GM19035 (cell line): ENCODE results near the gene NEU2.

Experiments used
- ATAC-seq: cut with Tn5 transposase; IDR thresholded peaks from one replicate; pipeline ENCODE4 v1.9.1; 2021; ENCODE audit not compliant: unreplicated experiment

NEU2 gene

DNA sequence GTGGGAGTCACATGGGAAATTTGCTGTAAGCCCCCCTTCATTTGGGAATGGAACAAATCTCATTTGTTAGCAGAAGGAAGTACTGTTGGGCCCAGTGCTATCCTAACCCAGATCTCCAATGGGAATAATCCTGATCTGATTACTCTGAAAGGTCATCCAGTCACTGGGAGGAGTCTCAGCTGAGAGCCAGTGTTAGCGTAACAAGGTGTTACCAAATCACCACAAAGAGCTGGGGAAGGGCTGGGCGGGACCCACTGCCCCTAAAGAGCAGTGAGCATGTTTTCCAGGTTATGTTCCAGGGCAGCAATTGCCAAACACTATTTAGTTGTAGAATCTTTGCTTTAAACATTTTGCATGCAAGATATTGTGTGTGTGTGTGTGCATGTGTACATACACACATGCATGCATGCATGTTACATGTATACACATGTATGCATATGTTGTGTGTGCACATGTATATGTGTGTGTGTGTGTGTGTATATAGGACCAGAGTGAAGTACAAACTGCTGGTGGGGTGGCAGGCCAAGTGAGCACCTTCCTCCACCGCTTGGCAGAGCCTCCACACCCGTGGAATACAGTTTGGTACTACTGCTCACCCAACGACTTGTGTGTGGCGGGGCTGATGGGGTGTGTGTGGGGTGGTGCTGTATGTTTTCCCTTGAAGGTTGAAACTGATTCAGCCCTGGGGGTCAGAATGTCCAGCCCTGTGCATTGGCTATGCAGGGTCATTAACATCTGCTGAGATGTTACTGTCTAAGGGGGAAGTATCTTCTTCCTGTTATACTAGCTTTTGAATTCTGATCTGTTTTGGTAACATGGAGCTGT lies 42.9 kb downstream of the NEU2 start:
- peak; percentile 25 for ATAC-seq

DNA sequence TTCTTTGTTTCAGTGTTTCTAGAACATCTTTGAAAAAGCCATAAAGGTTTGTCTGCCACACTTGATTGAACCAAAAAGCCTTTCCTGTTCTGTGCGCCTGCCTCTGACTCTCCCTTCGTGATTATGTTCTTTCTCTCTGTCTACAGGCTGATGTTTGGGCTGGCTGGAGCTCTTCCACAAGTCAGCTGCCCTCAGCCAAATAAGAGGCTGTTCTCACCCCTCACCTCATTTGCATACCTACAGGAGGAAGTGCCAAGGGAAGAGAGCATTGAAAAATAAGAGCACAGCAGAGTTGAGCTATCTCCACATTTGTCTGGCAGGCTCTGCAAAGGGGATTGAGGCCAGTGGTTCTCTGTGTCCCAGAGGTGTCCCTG lies 43.5 kb downstream of the NEU2 start:
- peak; percentile 46 for ATAC-seq

DNA sequence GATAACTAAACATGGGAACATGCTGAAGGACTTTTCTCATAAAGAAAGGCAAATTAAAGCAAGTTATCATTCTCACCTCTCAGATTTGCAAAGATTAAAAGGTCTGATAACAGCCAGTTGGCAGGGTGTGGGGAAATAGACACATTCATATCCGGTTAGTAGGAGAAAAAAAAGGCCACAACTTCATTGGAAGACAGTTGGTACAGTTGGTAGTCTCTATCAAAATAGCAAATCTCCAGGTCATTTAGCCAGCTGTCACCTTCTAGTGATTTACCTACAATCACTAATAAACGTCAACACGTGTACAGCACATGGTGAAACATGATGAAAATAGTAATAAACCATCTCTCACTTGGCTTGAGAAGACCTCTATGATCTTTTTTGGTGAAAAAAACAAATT lies 44.3 kb downstream of the NEU2 start:
- ATAC-seq: no peak

DNA sequence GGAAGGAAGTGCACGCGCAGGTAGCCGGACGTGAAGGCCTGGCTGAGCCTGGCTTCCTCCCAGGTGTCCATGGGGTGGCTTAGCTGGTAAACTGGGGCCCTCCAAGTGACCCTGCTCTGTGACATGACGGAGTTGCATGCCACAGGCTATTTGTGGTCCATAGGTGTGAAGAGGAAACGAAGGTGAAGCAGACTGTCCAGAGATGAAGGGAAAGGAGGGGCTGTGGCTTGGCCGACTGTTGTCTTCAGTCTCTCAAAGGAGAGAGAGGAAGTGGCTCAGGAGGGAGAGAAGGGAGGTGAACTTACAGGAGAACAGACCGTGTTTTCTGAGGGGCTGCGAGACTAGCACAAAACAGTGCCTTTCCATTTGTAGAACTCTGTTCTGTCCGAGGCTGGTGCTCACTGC lies 47.0 kb downstream of the NEU2 start:
- ATAC-seq: peak; percentile 40

DNA sequence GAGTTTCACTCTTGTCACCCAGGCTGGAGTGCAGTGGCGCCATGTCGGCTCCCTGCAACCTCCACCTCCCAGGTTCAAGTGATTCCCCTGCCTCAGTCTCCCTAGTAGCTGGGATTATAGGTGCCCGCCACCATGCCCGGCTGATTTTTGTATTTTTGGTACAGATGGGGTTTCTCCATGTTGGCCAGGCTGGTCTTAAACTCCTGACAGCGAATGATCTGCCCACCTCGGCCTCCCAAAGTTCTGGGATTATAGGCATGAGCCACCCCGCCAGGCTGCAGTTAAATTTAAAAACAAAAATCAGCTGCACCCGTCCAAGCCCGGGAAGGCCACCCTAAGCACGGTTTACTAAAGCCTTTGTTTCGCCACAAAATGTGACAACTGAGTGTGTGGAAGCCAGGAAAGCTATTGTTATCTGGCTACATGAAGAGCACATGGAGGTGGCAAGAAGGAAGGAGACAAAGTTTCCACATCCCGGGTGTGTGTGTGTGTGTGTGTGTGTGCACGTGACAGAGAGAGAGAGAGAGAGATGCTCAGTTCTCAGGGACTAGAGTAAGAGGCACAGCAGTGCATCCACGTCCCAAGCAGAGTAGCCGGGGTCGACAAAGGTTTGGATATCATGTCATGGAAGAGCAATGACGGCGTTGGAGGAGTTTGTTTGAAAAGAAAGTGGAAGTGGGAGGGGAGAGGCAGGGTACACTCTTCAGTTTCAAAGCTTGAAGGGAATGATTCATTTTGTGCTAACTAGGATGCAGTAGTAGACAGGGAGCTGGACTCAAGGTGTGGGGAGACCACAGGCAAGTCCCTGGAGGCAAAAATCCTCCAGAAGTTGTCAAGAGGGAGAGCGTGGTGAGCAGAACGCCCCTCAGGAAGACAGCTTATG lies 47.7 kb downstream of the NEU2 start:
- ATAC-seq: no peak

DNA sequence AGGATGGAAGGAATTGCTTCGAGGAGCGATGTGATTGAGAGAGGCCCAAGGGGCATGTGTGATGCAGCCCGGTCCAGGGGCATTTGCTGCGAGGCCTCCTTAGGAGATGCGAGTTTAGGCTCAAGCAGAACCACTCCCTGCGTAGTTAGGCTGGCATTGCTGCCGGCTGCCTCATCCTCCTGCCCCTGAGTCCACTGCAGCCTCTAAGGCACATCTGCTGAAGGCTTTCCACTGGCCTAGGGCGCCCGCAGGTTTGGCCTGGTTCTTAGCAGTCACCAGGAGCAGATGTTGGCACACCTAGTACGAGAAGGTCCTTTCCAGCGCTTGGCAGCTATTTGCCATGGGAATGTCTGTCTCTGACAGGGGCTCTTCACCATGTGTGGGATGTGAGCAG lies 48.4 kb downstream of the NEU2 start:
- ATAC-seq: no peak

DNA sequence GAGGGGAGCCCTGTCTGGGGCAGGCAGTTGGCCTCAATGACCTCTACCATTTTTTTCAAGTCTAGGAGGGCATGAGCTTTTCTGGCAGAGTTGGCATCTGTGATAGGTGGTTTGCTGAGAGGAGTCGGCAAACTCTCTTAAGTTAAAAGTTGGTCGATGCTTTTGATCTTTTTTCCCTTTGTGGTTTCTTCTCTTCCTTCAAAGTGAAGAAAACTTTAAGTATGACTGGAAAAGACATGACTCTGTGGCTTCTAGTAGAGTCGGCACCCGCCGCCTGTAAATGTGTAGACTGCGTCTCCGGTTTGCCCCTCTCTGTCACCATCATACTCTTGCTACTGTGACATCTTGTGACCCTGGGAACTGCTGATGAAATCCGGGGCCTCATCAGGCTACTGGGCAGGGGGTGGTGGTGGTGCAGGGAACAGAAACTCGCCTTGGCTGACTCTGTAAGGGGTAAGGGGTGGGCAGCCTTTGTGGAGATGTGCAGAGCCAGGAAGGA lies 48.8 kb downstream of the NEU2 start:
- ATAC-seq: no peak

DNA sequence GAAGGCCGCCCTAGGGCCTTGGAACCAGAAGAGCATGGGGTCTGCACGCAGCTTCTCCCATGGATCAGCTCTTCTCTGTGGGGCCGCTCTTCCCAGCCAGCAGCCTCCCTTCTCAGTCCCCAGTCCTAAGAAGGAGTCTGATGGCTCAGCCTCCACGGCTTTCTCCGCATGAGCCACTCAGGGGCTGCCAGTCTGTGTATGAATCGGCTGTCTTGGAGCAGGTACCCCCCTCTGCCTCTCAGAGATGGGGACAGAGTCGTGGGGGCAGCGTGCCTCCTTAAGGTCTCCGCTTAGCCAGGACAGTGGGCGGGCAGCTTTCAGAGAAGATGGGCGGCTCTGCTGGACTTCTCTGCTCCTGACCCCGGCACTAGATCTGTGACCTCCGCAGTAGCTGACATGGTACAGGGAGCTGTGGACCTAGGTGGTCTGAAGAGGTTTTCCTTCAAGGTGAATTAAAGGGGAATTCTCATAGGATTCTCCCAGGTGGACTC lies 49.3 kb downstream of the NEU2 start:
- peak; percentile 1 for ATAC-seq

DNA sequence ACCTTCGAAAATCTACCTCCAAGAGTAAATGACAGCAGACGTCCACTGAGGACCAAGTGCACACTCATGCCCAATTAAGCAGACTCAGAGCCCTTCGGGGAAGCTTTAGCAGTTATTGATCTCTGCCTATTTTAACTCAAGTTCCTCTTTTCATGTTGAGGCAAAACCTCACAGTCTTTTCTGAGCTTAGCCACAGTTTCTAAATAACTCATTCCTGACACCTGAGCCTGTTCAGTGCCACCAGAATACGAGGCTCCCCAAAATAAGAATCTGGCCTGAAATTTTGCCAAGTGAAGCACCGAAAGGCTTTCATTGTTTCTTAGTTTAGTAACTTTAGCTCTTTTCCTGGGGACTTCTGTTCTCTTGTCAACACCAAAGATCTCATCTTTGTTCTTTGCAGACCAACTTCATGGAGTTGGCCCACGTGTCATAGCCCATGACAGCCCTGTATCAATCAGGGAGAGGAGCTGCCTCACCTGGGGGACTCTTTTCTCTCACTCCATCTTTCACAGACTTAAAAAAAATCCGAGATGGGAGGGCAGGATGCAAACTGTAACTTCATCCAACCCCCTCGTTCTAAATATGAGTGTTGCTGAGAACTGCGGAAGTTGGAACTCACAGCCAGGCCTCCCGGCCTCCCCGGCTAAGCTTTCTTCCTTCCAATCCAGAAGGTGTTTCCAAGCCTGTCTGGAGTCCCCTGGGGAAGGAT lies 49.9 kb downstream of the NEU2 start:
- ATAC-seq: peak; percentile 42

DNA sequence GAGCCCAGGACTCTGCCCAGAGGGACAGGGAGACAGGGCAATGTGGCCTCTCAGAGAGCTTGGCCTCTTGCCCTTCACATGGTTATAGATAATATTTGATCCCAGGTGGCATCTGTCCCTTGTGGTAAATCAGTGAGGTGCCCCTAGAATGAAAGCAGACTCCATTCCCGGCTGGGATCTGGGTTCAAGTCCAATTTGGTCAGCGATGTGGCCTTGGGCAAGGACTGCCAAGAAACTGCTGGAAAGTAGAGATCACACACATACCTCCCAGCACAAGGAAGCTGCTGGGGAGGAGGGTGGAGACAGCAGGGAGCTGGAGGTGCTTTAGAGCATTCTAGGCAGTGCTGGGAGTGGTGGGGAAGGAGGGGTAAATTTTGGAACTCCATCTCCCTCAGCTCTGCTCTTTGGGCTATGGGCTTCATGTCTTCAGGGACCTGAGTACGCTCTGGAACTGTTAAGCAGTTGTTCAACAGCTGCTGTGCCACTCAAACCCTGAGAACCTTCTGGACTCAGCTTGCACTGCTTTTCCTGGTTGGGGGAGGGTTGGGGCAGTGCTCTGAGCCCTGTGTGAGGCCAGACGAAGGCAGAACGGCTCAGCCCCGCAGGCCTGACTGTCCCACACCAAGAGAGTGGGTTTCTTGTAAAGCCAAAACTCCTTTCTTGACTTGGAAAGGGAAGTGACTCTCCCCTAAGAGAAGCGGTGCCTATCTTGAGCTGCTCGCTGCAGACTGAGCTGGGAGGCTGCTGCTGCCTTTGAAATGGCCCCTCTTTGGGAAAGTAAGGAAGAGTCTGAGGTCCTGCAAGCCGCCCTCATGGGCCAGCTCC lies 50.7 kb downstream of the NEU2 start:
- no peak for ATAC-seq

DNA sequence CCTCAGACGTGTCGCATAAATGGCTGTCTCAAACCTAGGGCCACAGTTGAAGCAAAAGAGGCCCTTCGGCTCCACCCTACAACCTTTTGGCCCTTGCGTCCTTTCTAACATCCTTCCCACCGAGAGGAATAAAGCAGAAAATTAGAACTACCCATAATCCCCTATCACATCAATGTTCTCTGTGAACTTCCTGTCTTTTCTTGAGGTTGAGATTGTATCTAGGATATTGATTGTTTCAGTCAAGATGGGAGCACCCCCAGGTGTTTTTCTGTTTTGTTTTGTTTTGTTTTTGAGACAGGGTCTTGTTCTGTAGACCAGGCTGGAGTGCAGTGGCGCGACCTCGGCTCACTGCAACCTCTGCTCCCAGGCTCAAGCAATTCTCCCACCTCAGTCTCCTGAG lies 51.3 kb downstream of the NEU2 start:
- no peak for ATAC-seq

DNA sequence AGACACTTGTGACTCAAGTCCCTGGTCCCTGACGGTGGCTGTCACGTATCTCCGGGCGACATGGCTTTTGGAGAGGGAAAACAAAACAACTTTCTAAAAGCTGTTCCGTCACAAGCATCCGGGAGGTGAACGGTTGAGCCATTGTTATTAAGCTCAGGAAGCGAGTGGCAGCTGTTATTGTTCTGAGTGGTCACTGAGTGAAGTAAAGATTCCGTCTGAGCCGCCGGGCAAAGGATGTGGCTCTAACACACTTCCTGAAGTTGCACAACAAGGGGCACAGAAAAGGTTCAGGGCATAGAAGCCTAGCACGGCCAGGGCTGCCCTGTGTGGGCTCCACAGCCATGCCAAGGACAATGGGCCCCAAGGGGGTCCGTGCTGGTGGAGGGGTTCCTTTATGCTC lies 52.0 kb downstream of the NEU2 start:
- ATAC-seq: no peak
